GM19455 (cell line): Measurements from ENCODE around the gene ITSN2.

Source experiments
- ATAC-seq: cut with Tn5 transposase; IDR thresholded peaks from one replicate; pipeline ENCODE4 v1.9.1; 2021; ENCODE audit not compliant: unreplicated experiment

Gene ITSN2

GRCh38 chr2:24272907-24273306, 87.4 kb downstream of the ITSN2 start:
- no peak for ATAC-seq

- ATAC-seq: no peak
Measured at GRCh38 chr2:24272161-24272802, 88.1 kb downstream of the ITSN2 start.

- no peak for ATAC-seq
Measured at GRCh38 chr2:24269265-24269664, 91.1 kb downstream of the ITSN2 start.

GRCh38 chr2:24265212-24265611, 95.1 kb downstream of the ITSN2 start:
- no peak for ATAC-seq

GRCh38 chr2:24262421-24262970, 97.8 kb downstream of the ITSN2 start:
- ATAC-seq: no peak

GRCh38 chr2:24261441-24261840, 98.9 kb downstream of the ITSN2 start:
- no peak for ATAC-seq

- no peak for ATAC-seq
Measured at GRCh38 chr2:24259316-24259715, 101.0 kb downstream of the ITSN2 start.

GRCh38 chr2:24258718-24259117, 101.6 kb downstream of the ITSN2 start:
- ATAC-seq: no peak

- ATAC-seq: no peak
Measured at GRCh38 chr2:24253303-24253919, 106.9 kb downstream of the ITSN2 start.

- no peak for ATAC-seq
Measured at GRCh38 chr2:24247592-24247991, 112.7 kb downstream of the ITSN2 start.

- ATAC-seq: no peak
Measured at GRCh38 chr2:24247164-24247563, 113.2 kb downstream of the ITSN2 start.

GRCh38 chr2:24245986-24246776, 114.2 kb downstream of the ITSN2 start:
- no peak for ATAC-seq

- no peak for ATAC-seq
Measured at GRCh38 chr2:24241528-24241927, 118.8 kb downstream of the ITSN2 start.

GRCh38 chr2:24239553-24239952, 120.8 kb downstream of the ITSN2 start:
- ATAC-seq: no peak

GRCh38 chr2:24238158-24238557, 122.2 kb downstream of the ITSN2 start:
- no peak for ATAC-seq

- ATAC-seq: no peak
Measured at GRCh38 chr2:24237313-24237712, 123.0 kb downstream of the ITSN2 start.

- ATAC-seq: no peak
Measured at GRCh38 chr2:24233321-24233720, 127.0 kb downstream of the ITSN2 start.

GRCh38 chr2:24231461-24231881, 128.9 kb downstream of the ITSN2 start:
- no peak for ATAC-seq

GRCh38 chr2:24228470-24228869, 131.9 kb downstream of the ITSN2 start:
- no peak for ATAC-seq

GRCh38 chr2:24225499-24226242, 134.7 kb downstream of the ITSN2 start:
- no peak for ATAC-seq

- no peak for ATAC-seq
Measured at GRCh38 chr2:24222946-24223345, 137.4 kb downstream of the ITSN2 start.
